ENCODE results near the gene APLP1.

- no peak for TF ChIP-seq POLR2A (IDR thresholded peaks at IDR 0.05; ENCODE audit: low read depth, low read length)
- no peak for TF ChIP-seq TAF1 (IDR thresholded peaks at IDR 0.05; ENCODE audit: borderline replicate concordance, low read depth, low read length)
These were observed 22.9 kb upstream of the APLP1 start for GRCh38 chr19:35845215-35846037.
